HG02943 (cell line): ENCODE measurements around the gene PMFBP1.

Source experiments
- ATAC-seq: cut with Tn5 transposase; IDR thresholded peaks from one replicate; pipeline ENCODE4 v1.9.1; 2021; ENCODE audit warnings: mild to moderate bottlenecking, low read depth, moderate library complexity; ENCODE audit not compliant: unreplicated experiment

The PMFBP1 gene

DNA sequence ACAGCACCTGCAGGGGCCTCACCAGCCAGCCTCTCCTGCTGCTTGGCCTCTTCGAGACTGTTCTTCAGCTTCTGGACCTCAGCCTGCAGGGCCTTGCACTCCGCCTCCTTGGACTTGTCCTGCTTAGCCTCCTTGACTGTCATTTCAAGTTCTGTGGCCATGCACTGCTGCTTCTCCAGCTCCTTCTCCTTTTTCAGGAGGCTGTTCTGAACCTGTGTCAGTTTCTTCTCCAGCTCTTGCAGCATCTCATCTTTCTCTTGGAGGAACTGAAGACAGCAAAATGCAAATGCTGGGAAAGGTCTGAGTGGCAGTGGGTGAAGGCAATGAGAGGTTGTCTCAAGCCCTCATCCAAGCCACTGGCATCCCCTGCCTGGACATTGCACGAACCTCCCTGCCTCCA is 39.2 kb downstream of the PMFBP1 start:
- ATAC-seq, result no peak

DNA sequence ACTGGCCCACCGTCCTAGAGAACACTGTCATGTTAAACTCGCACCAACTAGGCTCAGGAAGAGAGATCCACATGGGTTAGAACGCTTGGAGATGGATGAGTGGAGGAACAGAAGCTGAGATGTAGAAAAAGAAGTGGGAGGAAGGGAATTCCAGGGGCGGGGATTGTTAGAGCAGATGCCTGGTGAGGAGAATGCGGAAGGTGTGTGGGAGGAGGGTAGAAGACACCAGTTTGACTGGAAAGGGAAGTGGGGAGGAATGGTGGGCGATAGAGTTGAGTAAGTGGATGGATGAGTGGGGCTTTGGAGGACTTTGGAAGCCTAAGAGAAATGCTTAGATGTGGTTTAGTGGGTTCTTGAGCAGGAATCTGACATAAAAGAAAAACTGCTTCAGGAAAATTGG is 40.9 kb downstream of the PMFBP1 start:
- ATAC-seq, result no peak

DNA sequence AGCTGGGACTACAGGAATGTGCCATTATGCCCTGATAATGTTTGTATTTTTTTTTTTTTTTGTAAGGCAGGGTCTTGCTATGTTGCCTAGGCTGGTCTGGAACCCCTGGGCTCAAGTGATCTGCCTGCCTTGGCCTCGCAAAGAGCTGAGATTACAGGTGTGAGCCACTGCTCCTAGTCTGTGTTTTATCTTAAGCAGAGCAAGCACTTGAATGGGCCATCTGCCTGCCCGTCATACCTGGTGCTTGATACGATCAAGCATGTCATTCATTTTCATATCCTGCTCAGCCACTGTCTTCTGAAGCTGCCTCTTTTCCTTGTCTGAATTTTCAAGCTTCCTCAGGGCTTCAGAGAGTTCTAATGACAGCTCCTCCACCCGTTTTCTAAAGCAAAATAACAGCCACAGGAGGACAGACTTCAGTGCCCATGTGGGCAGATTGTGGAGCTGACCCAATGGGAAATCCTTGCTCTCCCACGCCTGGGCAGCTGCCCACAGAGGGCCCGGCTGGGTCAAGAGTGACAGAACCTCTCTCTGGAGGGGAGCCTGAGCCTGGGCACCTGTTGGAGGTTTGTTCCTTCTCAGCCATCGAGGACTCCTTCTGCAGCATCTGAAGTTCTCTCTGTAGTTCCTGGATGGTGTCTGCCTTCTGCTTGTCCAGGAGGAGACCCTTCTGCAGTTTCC is 41.8 kb downstream of the PMFBP1 start:
- no peak for ATAC-seq

DNA sequence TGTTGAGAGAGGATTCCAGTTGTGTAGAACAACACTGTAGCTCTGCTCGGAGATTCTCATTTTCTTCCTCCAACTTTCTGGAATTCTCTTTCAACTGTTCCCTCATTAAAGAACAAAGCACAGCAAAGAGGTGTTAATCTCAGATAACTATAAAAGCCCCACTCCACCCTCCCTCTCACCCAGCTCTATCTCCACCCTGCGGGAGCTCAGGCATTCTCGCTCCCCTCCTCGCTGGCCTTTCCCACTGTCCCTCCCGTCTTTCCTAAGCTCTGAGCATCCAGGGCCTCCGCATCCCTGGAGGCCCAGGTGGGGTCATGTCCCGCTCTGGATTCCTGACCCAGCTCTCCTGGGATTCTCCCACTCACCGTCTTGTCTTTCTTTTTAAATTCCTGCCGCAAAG is 43.3 kb downstream of the PMFBP1 start:
- no peak for ATAC-seq

DNA sequence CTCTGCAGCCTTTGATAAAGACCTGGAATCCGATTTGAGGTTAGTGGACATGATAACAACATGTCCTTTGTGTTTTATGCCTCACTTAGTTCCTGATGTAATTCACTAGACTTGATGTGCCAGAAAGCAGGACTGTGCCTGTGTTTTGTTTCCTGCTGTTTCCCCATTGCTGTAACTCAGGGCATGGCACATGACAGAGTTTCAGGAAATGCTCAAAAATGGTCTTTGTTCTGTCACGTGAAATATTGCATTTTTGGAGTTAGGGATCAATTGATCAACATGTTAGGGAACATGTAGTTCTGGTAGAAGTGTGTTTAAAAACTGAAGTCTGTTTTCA is 45.6 kb downstream of the PMFBP1 start:
- ATAC-seq, result no peak

DNA sequence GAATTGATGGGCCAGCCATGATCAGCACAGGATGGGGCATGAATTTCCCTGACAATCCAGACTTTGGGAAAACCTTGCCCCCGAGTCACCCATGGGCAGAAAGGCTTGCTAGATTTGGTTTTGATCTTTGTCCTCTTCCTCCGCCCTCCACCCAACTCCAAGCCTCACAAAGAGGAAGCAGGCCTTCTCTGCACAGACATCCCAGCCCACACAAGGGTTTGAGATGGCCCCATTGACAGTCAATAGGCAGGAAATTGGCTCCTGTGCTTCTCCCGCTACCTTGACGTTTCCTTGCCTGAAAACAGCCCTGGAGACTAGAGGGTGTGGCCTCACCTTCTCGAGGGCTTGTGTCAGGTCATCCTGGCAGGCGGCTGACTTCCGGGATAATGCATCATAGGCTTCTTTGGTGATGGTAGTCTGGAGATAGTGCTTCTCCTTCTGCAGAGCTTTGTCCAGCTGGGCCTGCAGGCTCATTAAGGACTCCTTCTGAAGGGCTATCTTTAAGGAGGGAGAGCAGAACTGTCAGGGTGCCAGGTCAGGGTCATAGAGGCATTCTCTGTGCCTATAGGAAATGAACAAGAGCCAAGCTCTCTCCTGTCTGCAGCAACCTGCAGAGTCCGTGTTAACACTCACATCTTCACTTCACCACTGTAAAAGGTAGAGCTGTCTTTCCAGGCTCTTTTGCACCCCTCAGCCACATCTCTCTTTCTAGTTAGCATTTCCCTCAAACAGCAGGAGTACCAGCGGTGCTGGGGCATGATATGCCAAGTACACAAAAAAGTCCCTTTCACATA is 46.1 kb downstream of the PMFBP1 start:
- no peak for ATAC-seq

DNA sequence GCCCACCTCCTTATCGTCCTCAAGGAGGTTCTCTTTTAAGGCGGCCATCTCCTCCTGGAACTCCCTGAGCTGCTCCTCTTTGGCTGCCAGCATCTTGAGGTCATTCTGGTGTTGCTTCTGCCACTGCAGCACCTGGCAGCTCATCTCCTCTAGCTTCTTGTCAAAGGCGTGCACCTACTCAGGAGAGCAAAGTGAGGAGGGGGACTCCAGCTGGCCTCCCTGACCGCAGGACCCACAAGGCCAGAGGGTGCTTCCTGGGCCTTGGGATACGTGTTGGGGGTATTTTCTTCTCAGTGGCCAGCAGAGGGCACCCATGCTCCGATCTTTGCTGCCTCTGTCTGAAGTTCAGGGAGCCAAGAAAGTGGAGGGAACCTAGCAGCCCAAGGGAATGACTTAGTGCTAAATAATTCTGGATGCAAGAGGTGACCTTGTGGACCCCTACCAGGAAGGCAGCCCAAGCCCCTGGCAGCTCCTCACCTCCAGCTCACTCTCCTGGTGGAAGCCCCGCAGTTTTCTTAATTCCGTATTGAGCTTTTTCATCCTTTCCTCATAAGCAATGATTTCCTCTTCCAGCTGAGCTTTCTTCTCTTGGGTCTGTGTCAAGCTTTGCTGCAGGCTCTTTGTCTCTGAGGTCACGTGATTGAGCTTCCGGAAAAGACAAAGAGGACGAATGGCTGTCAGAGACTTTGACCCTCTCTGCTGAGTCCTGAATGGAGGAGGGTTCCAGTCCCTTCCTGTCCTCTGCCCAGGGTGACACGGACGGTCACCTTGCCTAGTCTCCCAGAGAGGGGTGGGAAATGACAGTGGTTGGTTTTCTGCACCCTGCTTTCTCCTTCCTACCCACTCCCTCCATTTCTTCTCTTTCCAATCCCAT is 47.0 kb downstream of the PMFBP1 start:
- ATAC-seq, result no peak

DNA sequence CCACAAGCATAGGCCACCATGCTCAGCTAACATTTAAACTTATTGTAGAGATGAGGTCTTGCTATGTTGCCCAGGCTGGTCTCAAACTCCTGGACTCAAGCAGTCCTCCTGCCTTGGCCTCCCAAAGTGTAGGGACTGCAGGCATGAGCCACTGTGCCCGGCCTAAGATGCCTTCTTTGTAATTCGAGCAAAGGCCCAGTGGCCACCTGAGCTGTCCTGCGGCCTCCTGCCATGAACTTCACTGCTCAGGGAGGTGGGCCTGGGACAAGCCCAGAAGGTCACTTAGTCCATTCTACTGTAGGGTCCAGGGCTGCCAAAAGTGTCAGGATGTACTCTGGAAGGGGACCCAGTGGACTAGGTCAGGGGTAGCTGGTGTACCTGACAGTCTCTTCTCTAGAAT is 47.8 kb downstream of the PMFBP1 start:
- ATAC-seq, result no peak

DNA sequence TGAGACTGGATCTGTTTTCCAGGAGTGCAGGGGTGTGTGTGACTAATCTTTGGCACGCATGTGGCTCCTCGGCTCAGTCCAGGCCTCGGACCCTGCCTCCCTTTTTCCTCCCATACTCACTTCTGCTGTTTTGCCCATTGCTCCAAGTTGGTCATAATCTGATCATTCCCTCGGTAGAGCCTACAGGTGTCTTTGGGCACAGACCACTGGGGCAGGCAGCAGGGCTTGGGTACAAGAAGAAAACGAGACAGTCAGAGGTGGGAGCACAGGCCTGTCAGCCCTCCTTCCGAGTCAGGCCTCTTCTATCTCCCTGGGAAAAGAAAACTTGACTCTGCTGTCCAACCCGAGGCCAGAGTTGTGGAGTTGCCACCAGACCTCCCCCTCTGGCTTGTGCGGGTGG is 48.5 kb downstream of the PMFBP1 start:
- ATAC-seq, result no peak

DNA sequence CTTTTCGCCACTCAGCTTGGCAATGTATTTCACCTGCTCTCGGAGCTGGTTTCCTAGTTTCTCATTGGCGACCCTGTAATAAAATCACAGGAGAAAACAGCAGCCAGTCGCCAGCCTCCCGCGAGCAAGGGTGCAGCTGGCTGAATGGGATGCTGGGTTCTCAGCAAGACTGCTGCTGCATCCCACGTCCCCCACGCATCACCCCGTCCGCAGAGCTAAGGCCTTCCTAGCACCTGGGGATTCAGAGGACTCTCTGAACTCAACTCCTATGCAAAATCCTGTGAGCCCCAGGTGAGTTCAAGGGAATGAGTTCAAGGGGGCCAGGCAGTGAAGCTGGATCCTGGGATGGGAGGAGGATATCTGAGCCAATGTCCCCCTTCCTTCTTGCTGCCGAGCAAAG is 49.0 kb downstream of the PMFBP1 start:
- no peak for ATAC-seq

DNA sequence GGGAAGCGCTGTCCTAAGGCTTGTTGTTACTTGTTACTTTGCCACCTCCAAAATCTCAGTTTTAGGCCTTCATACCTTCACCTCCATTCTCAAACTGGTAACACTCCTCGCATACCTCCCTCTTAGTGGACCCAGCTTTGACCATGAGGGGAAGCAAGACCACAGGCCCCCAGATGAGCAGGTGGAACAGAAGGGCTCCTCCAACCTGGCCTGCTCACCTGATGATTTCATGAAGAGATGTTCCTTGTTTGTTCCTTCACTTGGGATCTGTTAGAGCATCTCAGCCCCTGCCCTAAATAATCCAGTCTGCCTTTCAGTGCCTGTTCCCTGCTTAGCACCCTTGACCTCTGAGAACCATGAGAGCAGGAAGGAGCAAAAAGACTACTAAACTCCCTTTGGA is 49.6 kb downstream of the PMFBP1 start:
- no peak for ATAC-seq

DNA sequence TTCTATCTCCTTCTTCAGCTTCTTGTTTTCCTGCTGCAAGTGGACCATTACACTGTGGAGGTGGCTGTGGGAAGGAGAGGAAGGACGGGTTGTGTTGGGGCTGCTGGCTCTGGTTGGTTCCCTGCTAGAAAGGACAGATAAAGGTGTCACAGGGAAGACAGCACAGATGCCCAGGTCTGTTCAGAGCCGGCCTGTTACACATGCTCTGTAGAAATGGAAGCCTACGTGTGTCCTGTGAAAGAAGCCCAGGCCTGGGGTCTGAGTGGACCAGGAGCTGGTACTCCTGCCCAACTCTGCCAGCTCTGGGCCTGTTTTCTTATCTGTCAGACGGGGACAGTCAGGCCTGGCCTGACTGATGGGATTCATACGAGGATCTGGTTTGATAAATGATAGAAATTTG is 51.9 kb downstream of the PMFBP1 start:
- no peak for ATAC-seq

DNA sequence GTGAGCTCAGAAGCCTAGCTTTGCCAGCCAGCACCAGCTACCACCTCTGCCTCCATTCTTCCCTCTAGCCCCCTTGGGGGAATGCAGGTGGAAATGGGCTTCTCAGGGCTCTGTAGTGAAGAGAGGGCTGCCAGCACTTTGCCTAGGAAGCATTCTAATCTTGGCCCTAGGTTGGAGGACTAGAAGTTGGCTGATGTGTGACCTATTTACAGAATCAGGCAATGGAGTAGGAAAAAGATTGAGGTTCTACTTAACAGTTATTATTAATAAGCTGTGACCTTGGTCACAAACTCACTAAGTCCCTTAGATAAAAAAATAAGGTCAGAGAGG is 58.4 kb downstream of the PMFBP1 start:
- no peak for ATAC-seq

DNA sequence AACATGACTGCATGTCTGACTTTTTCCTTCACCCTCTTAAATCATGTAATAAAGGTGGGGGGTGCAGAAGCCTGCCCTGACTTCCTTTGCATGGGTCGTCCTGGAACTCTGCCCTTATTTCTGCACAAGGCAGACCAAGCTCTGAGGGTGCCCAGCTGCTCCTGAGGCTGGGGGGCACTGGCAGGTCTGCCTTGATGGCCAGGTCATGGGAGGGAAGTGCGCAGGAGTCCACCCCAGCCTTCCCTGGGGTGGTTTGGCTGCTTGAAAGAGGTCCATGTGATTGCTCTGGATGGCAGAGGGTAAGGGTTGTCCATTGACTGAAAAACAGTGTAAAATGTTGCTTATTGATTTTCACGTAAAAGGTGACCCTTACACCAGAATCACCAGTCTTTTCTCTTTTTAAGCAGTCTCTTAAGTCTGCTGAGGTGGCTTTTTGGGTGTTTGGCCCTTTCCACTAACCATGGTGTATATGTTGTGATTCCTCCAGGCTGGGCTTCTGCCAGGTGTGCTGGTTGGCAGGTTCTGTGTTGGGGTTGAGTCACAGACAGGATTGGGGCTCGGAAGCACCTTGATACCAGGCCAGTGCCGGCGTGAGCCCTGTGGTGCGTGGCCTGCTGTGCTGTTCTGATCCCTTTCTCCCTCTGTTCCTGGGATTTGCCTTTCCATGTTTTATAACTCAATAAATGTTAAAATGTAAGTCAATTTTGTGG is 58.9 kb downstream of the PMFBP1 start:
- no peak for ATAC-seq

DNA sequence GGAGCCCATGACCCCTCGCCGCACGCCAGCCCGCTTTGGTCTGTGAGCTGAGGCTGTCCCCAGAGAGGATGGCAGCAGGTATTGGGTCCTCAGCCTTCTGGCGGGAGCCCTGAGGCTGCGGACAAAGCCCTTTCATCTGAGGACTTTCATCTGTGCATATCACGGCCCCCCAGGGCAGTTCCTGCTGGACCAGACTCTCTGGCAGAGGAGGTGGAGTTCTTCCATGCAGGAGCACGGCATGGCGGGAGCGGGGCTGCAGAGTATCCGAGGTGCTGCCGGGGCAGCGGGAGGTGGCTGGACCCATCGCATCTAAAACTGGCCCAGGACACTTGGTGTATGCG is 59.5 kb downstream of the PMFBP1 start:
- ATAC-seq, result no peak

DNA sequence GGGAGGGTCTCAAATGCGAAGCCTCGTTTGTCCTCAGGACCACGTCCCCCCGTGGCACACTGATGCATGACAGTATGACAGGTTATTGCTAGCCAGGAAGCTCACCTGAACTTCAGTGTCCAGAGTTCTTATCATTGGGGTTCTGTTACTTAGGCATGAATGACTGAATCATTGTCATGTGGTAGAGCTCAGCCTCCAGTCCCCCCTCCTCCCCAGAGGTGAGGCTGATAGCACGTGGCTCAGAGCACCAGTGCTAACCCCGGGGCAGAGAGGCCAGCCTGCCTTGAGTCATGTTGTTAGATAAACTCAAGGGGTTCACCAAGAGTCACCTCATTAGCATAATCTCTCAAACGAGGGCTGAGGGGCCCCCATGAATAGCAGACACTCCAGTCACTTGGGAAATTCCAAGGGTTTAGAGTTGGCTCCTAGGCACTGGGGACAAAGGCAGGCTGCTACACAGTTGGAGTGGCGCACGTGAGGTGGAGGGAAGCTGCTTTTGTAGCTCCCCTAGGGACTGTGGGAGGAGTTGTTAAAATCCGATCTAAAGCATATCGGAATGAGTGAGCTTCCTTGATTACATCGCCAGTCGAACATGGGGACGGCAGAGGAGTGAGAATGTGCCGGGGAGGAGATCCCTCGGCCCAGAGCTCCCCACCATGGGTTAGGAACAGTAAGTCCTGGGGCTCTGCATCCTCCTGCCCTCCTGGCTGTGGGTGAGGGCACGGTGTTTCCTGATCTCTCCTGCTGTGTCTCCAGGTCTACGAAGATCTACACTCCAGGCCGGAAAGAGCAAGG is 60.1 kb downstream of the PMFBP1 start:
- no peak for ATAC-seq

DNA sequence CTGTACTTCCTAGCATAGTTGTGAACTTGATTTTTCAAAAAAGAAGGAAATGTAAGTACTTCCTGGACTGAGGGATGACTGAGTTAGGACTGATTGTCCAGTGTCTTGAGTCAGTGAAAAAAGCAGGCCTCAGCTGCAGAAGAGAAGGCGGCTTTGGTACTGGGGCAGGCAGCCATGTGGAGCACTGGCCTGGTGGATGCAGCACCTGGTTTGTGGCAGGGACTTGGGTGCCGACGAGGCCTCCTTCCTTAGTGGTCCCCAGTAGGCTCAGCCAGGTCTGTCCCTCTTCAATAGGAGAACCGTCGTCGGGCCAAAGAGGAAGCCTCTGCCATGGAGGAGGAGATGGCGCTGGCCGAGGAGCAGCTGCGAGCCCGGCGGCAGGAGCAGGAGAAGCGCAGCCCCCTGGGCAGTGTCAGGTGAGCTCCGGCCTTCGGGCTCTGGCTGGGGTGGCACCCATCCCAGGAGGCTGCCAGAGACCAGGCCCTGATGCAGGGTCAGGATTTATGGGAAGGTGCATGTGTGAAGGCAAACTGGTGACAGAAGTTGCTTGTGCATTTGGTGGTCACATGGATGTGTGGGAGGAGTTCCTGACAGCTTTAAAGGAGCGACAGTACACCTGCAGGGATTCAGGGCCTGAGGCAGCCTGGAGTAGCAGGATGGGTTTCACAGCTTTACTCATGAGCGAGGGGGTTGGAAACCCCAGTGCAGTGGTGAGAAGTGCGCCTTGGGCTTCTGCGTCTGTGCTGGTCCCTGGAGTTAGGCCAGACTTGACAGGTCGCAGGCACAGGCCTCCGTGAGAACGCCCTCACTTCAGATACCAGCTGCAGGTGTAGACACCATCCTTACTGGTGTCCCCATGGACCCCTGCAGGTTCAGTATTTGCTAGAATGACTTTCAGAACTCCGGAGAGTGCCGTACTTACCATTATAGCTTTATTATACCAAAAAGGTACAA is 61.0 kb downstream of the PMFBP1 start:
- no peak for ATAC-seq

DNA sequence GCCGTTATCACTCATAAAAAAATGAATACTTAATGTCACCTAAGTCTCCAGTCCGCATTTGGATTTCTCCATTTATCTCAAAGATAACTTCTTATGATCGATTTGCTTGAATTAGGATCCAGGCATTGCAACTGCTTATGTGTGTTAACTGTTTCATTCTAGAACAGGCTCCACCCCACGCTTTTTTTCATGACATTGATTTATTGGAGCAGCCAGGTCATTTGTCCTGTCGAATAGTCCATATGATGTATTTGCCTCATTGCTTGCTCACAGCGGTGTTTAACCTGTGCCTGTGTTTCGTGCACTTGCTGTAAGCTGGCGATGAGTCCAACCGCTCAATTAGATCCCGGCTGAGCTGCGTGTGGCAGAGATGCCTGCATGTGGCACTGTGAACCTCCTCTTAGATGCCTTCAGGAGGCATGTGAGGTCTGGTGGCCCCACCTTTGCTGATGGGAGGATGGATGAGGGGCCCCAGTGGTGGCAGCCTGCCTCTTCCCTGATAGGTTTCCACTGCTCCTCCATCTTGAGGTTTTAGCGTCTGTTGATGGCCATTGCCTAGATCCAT is 61.9 kb downstream of the PMFBP1 start:
- no peak for ATAC-seq

DNA sequence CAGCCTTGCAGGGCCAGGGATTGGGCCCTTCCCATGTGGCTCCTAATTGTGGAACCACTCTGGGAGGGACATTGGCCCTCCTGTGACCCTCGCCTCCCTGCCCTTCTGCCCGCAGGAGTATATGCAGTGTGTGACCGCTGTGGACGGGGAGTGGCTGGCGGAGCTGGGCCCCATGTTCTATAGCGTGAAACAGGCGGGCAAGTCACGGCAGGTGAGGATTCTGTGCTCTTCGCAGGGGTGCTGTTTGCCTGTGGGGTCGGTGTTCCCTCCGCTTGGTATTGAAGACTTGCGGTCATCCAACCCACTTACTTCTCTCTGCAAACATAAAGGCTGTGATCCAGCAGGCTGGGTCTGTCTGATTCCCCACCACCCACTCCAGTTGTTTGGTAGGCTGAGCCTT is 62.7 kb downstream of the PMFBP1 start:
- ATAC-seq, result no peak
